NT2/D1 (cell line): ENCODE measurements around the gene RGS19.

Source experiments
- SUZ12 ChIP-seq: IDR thresholded peaks from 2 replicates; pipeline ENCODE4 v1.6.1; 2011; ENCODE audit not compliant: insufficient read length, insufficient read depth; ENCODE audit errors: extremely low read depth
- YY1 ChIP-seq: IDR thresholded peaks from 2 replicates; pipeline ENCODE4 v1.6.1; 2011; ENCODE audit not compliant: insufficient read length, insufficient read depth
- ZNF274 ChIP-seq: IDR thresholded peaks from 2 replicates; pipeline ENCODE4 v1.6.1; 2011; ENCODE audit warnings: mild to moderate bottlenecking, low read depth, low read length

DNA sequence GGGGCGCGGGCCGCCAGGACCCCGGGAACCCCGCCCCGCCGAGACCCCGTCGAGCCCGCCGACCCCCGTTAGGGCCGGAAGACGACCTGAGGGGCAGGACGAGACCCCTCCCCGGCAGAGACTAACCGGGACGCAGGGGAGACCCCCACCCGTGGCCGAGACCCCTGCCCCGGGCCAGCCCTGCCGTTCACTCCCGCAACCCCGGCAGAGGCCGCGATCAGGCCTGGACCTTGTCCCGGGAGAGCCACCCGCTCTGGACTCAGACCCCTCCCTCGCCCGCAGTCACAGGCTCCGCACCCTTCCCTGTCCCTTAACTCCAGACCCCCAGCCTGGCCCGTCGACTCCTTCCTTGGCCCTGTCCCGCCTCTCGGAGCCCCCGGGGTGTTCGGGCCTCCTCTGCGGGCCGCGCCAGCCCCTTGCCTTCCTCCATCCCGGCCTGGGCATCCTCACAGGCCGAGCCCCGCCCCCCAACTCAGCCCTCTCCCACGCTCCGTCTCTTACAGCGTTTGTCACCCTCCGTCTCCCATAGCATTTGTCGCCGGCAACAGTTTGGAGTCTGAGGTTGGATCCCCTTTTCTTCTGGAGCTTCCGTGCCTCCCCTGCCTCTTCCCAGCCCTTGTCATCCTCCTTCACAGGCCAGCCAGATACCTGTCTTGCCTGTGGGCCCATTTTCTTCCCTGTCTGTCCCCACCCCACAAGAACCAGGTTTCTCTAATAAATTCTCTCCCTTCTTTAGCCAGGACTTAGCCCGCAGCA is 15.8 kb downstream of the RGS19 start:
- TF ChIP-seq YY1 (no peak), ZNF274 (no peak), SUZ12 (no peak)
